Measurements from ENCODE around the gene ZBTB20.

GRCh38 chr3:114877378-114878113, 269.5 kb downstream of the ZBTB20 start:
- TF ChIP-seq RFX5 (IDR thresholded peaks at IDR 0.05; ENCODE audit: low read depth, low read length) (no peak), CTCF (conservative IDR thresholded peaks at IDR 0.05; ENCODE audit: low read depth, low read length) (no peak), CEBPB (IDR thresholded peaks at IDR 0.05; ENCODE audit: low read depth, low read length) (no peak), FOS (IDR thresholded peaks at IDR 0.05; ENCODE audit: low read depth, low read length) (no peak), RAD21 (IDR thresholded peaks at IDR 0.05; ENCODE audit: low read length) (no peak), MAZ (IDR thresholded peaks at IDR 0.05; ENCODE audit: borderline replicate concordance, low read depth, low read length) (no peak), MAFK (IDR thresholded peaks at IDR 0.05; ENCODE audit: low read depth, low read length) (no peak)

Data from IMR-90 (cell line).